Measurements from ENCODE around the gene HS6ST3.

HS6ST3 gene

DNA sequence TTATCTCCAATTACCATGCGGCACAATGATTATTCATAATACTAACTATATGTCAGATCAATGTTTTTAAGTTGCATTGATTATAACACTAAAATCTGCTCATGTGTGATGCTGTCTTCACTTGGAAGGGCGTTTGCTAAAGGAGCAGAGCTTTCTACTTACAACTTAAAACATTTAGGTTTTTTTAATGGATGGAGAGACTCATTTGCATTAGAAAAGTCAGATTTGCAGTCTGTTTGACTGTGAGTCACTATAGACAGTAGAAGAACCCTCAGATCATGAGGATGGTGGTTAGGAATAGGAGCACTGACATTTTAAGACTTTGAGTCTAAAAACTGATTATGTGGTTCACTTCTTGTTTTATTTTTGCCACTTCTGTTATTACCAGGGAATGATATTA is 364.6 kb downstream of the HS6ST3 start:
- DNase-seq (ENCODE audit: low read depth): no peak
- TF ChIP-seq, protein P1, sequence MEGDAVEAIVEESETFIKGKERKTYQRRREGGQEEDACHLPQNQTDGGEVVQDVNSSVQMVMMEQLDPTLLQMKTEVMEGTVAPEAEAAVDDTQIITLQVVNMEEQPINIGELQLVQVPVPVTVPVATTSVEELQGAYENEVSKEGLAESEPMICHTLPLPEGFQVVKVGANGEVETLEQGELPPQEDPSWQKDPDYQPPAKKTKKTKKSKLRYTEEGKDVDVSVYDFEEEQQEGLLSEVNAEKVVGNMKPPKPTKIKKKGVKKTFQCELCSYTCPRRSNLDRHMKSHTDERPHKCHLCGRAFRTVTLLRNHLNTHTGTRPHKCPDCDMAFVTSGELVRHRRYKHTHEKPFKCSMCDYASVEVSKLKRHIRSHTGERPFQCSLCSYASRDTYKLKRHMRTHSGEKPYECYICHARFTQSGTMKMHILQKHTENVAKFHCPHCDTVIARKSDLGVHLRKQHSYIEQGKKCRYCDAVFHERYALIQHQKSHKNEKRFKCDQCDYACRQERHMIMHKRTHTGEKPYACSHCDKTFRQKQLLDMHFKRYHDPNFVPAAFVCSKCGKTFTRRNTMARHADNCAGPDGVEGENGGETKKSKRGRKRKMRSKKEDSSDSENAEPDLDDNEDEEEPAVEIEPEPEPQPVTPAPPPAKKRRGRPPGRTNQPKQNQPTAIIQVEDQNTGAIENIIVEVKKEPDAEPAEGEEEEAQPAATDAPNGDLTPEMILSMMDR (conservative IDR thresholded peaks at IDR 0.05; ENCODE audit: low read length): no peak
- no peak overlapping the region for H3K4me3 ChIP-seq (ENCODE audit: low read length)

DNA sequence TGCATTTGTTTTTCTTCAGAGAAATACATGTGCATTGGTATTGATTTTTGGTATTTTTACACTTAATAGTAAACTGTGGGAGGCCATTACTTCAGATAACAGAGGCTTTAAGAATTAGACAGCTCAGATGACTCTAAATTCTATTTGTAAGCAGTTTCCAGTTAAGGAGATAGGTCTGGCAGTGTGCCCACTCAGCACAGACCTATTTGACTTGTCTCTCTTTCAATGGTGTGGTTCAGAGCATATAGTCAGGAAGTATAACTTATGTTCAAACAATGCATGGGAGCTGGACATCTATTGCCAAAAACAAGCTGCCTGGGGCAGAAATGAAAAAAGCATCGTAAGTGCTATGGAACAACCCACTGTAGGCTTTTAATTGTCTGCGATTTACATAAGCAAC is 370.7 kb downstream of the HS6ST3 start:
- no peak for DNase-seq (ENCODE audit: low read depth)
- no peak overlapping the region for H3K4me3 ChIP-seq (ENCODE audit: low read length)
- TF ChIP-seq, protein P1 (conservative IDR thresholded peaks at IDR 0.05; ENCODE audit: low read length): no peak

DNA sequence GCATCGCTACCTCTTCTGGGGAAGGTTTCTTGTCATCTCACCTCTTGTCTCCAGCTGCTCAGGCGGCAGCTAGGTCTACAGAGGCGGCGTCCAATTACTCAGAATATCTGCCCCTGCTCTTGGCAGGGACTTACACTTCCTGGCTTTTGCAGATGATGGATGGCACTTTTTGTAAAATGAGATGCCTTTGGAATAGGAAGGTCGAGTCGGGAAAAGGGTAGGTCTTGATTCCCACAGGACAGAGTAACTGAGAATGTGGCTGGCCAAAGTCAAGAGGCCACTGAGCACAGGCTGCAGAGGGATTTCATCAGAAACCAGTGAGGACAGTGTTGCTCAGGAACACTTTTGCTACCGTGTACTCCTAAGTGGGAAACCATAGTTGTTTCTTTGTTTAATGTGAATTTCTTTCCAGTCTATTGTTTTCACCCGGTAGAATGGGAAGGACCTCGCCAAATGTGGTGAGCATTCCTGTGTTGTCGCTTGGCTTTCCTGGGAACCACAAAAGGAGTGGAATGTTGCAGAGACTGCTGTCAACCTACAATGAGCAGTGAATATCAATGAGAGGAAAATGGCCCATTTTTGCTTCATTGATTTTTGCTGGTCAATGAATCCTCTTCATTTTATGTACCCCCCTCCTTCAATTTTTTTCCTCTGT is 383.7 kb downstream of the HS6ST3 start:
- TF ChIP-seq, protein P1 (conservative IDR thresholded peaks at IDR 0.05; ENCODE audit: low read length): no peak
- no peak overlapping the region for H3K4me3 ChIP-seq (ENCODE audit: low read length)
- no peak for DNase-seq (ENCODE audit: low read depth)

DNA sequence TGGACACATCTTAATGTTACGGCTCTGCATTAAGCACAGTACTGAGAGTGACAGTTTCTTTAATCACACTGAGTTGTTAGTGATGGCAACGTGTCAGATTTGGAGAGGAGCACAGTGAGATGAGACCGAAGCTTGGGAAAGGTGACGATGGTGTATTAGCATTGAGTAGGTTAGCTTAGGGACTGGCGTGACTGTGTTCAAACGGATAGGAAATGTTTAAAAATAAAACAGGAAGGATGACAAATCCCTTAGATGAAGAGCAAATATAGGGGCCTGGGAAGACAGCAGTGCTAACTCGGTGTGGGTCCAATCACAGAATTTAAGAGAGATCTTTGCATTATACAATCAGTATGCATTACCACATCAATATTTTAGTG is 384.3 kb downstream of the HS6ST3 start:
- DNase-seq (ENCODE audit: low read depth): no peak
- TF ChIP-seq, protein P1 (conservative IDR thresholded peaks at IDR 0.05; ENCODE audit: low read length): no peak
- no peak overlapping the region for H3K4me3 ChIP-seq (ENCODE audit: low read length)

DNA sequence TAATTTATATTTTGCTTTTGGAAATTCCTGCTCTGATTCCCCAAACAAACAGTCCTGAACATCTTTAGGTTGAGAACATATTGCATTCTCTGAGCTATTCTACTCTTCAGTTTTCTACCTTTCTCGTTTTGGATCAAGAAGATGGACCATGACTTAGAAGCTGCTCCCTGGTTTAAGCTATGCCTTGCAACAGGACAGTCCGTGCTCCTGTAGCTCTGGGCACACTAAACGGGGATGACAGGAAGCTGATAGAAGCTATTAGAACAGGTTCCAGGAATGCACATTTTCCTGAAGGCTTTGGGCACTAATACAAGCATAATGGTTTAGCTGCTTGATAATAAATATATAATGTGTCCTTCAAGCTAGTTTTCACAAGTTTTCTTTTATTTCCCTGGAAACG is 385.2 kb downstream of the HS6ST3 start:
- H3K4me3 ChIP-seq (ENCODE audit: low read length): no peak overlapping the region
- TF ChIP-seq, protein P1 (conservative IDR thresholded peaks at IDR 0.05; ENCODE audit: low read length): no peak
- DNase-seq (ENCODE audit: low read depth): no peak

DNA sequence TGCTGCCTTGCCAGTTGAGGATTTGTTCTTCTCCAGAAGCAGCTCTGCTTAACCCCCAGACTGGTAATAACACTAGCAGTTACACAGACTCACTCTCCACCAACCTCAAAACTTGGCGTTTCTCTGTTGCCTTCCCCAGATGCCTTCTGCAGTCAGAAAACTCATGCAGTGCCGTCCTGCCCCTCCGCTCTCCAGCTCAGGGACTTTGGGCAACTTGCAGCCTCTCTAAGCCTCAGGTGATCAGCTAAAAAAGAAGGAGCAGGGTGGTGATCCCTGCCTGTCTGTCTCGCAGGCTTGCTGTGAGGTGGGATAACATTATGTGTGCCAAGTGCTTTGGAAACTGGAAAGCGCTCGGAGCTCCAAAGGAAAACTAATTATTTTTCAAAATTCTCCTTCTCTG is 391.6 kb downstream of the HS6ST3 start:
- TF ChIP-seq, protein P1 (conservative IDR thresholded peaks at IDR 0.05; ENCODE audit: low read length): no peak
- H3K4me3 ChIP-seq (ENCODE audit: low read length): no peak overlapping the region
- DNase-seq (ENCODE audit: low read depth): no peak

DNA sequence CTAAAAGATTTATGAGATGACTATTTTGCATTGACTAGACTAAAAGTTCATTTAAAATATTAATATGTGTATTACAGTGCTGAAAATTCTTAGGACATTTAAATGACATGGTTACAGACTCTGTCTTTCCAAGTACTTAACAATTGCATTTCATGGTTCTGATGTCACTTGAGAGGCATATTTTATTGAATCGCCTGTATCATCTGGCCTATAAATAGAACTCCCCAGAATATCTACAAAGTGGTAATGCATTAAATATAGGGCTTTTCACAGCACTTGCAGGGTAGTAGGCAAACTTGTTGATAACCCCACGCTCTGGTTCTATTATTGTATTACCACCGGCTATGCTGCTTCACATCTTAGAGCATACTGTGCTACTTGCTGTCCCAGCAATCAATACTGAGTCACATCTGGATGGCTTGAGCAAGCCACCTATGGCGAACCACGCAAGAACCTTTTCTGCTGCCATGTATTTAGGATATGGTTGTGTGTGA is 400.6 kb downstream of the HS6ST3 start:
- no peak for DNase-seq (ENCODE audit: low read depth)
- no peak overlapping the region for H3K4me3 ChIP-seq (ENCODE audit: low read length)
- TF ChIP-seq, protein P1 (conservative IDR thresholded peaks at IDR 0.05; ENCODE audit: low read length): no peak

All from AG10803 (cell line).